RPMI7951 (cell line): ENCODE data around the gene DOHH. TPM values are rescaled to one million over a fixed set of nuclear protein-coding genes. Genes with fewer than 3 reads are reported as not detected.
"Not testable (repeated sequence)": the region's sequence is repeated elsewhere in the genome, so short reads cannot be mapped to it uniquely, and the experiment has no call there.

Source experiments
- DNase-seq: peaks from one replicate; pipeline ENCODE4 v3.0.0-alpha.2; 2012; ENCODE audit warnings: low read depth
- total RNA-seq: library from RNA; depleted of rRNA; stranded (reverse); fragments of >200 nt; shearing (Covaris generic); gene quantifications from 2 replicates; pipeline ENCODE4 v1.2.3, GENCODE V29; 2014

The DOHH gene
- total RNA-seq, 1 experiment from 2014 or later, result 9.1 TPM

DNA sequence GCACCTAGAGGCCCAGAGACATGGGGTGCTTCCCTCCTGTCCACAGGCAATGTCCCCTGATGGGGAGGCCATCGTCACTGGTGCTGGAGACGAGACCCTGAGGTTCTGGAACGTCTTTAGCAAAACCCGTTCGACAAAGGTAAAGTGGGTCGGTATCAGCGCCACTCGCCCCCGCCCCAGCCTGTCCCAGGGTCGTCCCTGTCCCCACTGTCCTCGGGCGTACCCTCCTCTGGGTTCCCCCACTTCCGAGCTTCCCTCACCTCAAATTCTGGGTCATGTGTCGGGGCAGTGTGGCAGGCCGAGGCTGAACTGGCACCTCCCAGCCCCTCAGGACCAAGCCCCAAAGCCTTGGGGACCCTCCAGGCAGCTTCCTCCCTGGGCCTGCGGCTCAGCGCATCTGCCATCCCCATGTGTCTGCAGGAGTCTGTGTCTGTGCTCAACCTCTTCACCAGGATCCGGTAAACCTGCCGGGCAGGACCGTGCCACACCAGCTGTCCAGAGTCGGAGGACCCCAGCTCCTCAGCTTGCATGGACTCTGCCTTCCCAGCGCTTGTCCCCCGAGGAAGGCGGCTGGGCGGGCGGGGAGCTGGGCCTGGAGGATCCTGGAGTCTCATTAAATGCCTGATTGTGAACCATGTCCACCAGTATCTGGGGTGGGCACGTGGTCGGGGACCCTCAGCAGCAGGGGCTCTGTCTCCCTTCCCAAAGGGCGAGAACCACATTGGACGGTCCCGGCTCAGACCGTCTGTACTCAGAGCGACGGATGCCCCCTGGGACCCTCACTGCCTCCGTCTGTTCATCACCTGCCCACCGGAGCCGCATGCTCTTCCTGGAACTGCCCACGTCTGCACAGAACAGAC lies 34.1 kb upstream of the DOHH start:
- DNase-seq, result no peak

DNA sequence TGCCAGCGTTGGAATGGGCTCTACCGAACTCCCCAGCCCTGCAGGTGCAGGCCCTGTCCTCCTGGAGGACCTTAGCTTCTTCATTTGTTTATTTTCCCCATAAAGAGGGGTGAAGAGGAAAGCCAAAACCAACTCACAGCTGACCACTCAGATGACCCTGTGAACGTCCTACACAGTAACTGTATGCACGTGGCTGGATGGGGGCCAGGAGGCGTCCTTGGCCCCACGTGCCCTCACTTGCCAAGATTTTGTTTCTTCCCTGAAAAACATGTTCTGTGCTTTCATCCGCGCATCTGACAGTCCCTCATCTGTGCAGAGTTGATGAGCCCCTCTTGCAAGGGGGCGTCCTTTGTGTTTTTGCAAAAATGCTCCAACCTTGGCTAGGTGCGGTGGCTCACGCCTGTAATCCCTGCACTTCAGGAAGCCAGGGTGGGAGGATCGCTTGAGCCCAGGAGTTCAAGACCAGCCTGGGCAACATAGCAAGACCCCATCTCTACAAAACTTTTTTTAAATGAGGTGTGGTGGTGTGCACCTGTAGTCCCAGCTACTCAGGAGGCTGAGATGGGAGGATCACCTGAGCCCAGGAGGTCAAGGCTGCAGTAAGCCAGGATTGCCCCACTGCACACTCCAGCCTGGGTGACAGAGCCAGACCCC lies 33.2 kb upstream of the DOHH start:
- no peak for DNase-seq

DNA sequence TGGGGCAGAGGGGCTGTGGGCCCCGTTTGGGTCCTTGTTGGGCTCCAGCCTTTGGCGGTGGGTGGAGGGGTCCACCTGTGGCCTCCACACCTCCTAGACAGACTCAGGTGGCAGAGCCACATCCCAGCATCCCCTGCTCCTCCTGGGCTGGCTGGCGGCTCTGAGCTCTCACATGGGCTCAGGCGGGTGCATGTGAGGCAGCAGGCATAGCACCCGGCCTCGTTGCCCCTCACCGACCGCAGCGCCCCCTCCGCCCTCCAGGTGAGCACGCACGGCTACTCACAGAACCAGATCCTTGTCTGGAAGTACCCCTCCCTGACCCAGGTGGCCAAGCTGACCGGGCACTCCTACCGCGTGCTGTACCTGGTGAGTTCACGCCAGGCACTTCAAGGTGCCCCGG lies 32.6 kb upstream of the DOHH start:
- DNase-seq, result no peak

DNA sequence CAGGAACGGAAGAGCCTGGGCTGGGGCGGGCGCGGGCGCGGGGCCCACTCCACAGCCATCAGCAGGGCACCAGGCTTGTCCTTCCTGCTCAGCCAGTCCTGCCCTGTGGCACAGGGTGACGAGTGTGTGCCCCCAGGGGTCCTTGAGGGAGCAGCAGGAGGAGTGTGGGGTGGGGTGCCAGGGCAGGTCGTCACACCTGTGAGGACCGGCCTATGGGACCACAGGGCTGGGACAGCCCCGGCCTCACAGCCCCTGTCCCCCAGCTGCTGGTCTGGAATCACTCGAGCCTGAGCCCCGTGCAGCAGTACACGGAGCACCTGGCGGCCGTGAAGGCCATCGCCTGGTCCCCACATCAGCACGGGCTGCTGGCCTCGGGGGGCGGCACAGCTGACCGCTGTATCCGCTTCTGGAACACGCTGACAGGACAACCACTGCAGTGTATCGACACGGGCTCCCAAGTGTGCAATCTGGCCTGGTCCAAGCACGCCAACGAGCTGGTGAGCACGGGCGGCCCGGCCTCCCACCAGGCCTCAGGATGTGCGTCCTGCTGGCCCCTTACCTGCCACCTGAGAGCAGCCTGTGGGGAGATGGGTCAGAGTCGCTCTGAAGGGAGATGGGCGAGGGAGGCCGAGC lies 31.8 kb upstream of the DOHH start:
- no peak for DNase-seq

DNA sequence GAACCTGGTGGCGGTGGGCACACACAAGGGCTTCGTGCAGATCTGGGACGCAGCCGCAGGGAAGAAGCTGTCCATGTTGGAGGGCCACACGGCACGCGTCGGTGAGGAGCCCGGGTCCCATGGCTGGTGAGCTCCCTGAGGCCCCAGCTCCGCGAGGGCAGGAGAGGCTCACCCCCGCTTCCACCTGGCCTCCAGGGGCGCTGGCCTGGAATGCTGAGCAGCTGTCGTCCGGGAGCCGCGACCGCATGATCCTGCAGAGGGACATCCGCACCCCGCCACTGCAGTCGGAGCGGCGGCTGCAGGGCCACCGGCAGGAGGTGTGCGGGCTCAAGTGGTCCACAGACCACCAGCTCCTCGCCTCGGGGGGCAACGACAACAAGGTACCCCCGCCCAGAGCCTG lies 31.2 kb upstream of the DOHH start:
- no peak for DNase-seq

DNA sequence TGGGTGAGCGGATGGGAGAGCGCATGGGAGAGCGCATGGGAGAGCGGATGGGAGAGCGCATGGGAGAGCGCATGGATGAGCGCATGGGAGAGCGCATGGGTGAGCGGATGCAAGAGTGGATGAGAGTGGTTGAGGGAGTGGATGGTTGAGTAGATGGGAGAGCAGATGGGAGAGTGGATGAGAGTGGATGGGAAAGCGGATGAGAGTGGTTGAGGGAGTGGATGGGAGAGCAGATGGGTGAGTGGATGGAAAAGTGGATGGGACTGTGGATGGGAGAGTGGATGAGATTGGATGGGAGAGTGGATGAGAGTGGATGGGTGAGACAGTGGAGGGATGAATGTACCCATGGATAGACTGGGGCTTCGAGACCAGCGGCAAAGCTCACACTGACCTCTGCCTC lies 29.9 kb upstream of the DOHH start:
- DNase-seq, result no peak

DNA sequence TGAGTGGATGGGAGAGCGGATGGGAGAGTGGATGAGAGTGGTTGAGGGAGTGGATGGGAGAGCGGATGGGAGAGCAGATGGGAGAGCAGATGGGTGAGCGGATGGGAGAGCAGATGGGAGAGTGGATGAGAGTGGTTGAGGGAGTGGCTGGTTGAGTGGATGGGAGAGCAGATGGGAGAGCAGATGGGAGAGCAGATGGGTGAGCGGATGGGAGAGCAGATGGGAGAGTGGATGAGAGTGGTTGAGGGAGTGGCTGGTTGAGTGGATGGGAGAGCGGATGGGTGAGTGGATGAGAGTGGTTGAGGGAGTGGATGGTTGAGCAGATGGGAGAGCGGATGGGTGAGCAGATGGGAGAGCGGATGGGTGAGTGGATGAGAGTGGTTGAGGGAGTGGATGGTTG lies 28.8 kb upstream of the DOHH start:
- DNase-seq, result not testable (repeated sequence)

DNA sequence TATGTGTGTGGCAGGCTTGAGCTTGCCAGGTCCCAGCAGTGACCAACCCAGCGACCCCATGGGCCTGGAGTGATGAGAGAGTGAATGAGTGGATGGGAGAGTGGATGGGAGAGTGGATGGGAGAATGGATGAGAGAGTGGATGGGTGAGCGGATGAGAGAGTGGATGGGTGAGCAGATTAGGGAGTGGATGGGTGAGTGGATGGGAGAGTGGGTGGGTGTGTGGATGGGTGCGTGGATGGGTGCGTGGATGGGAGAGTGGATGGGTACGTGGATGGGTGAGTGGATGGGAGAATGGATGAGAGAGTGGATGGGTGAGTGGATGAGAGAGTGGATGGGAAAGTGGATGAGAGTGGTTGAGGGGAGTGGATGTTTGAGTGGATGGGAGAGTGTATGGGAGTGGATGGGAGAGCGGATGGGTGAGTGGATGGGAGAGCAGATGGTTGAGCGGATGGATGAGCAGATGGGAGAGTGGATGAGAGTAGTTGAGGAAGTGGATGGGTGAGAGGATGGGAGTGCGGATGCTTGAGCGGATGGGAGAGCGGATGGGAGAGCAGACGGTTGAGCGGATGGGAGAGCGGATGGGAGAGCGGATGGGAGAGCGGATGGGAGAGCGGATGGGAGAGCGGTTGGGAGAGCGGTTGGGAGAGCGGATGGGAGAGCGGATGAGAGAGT lies 28.2 kb upstream of the DOHH start:
- no peak for DNase-seq

DNA sequence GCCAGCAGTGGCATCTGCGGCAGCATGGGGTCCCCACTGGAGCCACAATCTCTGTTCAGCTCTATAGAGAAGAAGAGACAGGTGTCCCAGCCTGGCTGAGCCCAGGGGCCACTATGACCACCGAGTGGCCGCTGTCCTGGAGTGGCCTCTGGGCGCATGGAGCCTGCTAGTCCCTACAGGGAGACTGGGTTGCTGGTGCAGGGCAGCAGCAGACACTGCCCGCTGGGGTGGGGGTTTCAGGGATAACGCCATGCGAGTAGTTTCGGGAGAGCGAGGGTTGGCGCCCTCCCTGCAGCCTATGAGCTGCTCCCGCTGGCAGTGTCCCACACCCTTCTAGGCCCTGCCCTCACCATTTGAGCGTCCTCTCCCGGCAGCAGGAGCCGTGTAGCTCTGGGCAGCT lies 27.6 kb upstream of the DOHH start:
- DNase-seq, result no peak

DNA sequence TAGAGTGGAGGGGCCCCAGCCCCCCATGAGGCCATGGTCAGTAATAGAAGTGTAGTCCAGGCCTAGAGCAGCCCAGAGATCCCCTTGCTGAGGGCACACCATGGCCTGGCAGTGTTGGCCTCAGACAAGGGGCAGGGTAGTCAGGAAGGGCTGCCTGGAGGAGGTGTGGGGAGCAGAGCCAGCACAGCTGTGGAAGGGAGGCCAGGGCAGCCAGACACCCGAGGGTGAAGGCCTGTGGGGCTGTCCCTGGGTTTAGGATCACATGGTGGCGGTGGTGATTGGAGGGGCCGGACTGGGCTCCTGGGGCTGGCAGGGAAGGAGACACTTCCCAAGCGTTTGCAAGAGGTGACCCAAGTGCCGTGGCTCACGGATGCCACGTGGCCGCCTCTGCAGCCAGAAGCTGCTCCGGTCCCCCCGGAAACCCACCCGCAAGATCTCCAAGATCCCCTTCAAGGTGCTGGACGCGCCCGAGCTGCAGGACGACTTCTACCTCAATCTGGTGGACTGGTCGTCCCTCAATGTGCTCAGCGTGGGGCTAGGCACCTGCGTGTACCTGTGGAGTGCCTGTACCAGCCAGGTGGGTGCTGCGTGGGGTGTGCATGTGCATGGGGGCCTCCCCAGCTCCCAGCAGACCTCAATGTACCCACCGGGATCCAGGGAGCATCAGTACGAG lies 26.9 kb upstream of the DOHH start:
- no peak for DNase-seq

DNA sequence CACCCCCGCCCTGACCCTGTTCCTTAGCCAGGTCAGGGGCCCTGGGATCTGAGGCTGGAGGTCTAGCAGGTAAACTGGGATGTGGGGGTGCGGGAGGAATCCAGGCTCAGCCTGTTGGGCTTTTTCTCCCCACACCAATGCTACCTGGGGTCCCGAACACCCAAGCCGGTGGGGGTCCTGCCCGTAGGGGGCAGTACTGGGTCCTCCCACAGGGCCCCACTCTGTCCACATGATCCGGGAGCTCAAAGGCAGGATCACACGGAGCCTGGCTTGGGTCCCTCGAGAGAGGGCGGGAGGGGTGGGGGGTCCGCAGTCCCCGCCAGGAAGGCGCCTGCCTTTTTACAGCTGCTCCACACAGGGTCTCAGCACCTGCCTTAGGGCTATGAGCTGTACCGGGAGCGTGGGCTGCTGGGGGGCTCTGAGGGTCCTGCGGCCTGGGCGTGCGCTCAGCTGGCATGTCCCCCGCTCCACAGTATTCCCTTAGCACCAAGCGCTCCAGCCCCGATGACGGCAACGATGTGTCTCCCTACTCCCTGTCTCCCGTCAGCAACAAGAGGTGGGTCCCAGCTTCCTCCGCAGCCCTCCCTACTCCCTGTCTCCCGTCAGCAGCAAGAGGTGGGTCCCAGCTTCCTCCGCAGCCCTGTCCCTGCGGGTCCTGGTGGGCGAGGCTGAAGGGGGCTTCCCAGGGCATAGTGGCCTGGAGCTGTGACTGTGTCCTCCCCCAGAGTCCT lies 26.2 kb upstream of the DOHH start:
- DNase-seq, result no peak

DNA sequence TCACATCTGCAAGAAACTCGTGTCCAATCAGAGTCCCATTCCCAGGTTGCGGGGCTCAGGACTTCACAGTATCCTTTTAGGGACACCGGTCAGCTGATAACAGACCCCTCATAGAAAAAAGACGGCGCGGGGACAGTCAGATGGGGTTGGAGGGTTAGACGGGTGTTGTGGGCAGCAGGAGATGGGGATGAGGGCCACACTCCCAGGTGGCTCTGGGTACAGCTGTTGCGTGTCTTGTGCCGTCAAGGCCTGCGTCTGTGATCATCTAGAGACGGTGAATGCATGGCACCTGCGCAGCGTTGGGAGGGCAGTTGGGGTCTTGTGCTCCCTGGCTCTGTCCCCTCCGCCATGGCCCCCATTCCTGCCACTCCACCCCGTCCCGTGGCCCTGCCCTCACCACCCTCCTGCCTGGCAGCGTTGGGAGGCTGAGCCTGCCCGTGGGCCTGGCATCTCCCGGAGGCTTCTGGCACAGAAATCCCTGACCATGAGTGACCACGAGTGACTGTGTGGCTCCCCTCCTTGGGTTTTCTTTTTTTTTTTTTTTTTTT lies 24.5 kb upstream of the DOHH start:
- DNase-seq, result no peak

DNA sequence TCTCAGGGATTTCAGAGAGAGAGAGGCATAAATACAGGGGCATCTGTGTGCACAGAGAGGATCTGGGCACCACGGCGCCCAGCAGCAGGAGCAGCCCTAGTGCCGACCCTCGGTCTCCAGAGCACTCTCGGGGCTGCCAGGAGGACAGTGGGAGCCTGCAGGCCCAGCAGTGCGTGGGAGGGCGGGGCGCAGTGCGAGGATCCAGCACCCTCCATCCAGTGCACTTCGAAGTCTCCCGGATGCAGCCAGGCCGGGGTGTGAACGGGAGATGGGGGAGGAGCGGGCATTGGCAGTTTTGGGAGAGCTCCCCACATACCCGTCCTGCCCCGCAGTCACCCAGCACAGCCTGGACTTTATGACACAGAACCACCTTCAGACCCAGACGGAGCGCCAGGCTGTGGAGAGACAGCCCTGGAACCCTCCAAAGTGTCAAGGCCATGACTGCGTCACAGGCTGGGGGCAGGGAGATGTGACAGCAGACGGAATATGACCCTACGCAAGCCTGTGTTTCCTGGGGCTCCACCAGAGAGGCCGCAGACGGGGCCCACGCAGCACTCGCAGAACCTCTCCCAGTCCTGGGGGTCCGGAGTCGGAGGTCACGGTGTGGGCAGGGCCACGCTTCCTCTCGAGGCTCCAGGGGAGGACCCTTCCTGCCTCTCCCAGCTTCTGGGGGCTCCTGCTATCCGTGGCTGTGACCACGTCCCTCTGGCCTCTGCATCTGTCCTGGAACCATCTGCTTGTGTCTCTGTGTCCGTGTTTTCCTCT lies 23.8 kb upstream of the DOHH start:
- no peak for DNase-seq

DNA sequence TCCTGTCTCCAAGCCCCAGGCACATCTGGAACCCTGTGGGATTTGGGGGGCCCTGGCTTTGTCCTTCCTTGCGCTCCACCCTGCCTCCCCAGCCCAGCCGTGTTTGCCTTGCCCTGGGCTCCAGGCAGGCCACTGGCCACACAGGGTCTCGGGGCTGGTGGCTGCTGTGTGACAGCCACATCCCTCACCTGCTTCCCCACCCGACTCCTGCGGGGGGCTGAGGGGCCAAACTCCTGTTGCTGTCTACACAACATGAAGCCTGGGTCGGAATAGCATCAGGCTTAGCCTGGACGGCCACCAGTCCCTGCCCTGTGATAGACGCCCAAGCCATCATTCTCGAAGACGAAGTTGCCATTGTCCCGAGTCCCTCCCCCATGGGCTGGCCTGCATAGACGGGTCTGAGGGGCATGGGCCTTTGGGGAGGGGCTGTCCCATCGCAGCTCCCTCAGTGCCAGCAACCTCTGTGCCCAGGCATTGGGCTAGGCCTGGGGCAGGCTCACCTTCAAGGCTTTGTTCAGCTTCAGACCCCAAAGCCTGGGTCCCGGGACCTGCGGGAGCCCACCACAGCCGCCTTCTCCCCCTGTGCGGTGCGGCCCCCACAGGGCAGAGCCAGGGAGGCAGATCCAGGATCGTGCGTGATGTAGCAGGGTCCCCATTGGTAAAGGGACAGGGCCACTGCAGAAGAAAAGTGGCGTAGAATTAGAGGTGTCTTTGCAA lies 23.0 kb upstream of the DOHH start:
- DNase-seq, result no peak

DNA sequence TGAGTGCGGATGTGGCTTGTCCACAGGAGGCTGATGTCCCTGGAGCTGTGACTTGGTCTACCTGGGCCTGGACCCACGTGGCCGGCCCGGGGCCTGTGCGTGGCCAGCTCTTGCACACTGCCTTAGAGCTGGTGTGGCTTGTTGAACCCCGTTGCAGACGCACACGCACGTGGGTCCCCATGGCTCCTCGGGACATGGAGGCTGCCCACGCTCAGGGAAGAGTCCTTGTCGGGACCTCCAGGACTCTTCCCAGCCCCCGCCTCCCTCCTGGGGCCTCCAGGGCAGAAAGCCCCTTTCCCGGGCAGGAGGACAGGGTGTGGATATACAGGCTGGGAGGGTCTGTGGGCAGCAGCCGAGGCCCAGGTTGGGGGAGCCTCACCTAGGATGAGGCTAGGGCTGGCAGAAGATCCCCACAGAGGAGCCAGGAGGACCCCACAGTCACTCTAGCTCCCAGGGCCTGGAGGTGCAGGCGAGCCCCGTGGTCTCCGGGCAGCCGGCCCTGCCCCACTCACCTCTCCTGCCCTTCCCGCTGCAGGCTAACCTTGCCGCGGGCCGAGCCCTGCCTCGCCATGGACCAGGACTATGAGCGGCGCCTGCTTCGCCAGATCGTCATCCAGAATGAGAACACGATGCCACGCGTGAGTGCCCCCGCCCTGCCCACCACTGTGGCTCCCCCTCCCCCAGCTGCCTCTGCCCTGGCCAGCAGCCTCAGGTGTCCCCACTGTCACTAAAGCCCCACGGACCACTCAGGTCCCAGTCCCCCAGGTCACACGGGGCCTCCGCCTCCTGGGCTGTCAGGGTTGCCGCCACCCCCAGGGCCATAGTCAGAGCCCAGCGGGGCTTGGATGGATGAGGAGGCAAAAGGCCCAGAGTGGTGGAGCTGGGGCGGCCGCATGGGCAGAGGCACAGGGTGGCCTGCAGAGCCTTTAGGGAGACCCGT lies 22.2 kb upstream of the DOHH start:
- DNase-seq, result no peak

DNA sequence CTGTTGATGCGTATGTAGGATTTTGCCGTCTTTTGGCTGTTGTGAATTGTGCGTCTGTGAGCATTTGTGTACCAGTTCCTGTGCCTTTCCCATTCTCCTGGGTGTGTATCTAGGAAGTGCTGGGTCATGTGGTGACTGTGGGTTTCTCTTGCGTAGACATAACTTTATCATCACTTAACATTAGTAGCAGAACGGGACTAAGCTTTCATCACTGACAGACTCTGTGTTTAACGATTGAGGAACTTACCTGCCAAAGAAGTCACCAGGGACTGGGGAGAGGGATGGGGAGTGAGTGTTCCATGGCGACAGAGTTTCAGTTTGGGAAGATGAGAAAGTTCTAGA lies 20.6 kb upstream of the DOHH start:
- no peak for DNase-seq

DNA sequence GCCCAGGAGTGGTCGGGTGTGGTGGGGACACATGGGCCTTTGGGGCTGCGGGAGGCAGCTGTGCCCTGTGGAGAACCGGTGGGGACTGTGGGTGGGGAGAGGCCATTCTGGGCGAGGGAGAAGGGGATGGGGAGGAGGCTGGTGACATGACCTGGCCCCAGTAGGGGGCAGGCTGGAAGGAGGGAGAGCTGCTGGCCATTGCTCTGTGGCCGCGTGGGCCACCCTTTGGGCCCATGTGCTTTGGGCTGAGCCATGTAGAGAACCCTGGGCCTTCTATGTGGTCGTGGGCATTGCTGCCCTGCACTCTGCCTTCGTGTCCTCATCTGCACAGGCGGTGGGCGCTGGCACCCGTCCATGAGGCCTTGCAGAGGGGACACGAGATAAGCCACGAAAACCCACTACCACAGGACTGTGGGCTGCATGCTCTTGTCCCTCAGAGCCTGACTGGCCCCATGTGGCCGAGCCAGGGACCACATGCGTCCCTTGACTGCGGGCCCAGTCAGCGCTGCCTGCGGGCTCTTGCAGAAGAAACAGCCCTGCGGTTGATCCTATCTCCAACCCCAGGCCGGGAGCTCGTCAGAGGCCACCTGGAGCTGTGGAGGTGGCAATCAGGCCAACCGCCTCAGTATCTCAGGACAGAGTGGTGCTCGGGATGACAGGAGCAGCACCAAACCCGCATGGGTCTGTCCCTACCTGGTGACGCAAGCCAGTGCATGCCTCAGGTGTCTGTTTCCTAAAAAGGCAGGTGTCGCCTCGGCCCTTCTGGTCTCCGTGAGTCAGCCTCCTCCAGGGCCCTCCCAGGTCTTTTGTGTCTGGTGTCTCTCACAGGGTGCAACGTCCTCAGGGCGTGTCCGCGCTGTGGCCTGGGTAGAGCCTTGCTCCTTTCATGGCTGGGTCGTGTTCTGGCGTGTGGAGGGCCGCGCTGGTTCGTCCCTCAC lies 20.0 kb upstream of the DOHH start:
- DNase-seq, result no peak
